ENCODE data around the gene FAM120B. TPM values are rescaled to one million over a fixed set of nuclear protein-coding genes. Genes with fewer than 3 reads are reported as not detected.
"Not testable (repeated sequence)": the region's sequence is repeated elsewhere in the genome, so short reads cannot be mapped to it uniquely, and the experiment has no call there.

FAM120B gene
- total RNA-seq, 1 donor: 20.4 TPM

- no peak for TF ChIP-seq CTCF (IDR thresholded peaks at IDR 0.05; ENCODE audit: insufficient read depth, low read length)
- DNase-seq (ENCODE audit: low read depth): no peak
- no peak overlapping the region for H3K4me3 ChIP-seq (ENCODE audit: low read depth, low read length)
These were observed 44.0 kb upstream of the FAM120B start for GRCh38 chr6:170262489-170263088.

GRCh38 chr6:170263410-170263809 lies 43.1 kb upstream of the FAM120B start:
- no peak for DNase-seq (ENCODE audit: low read depth)
- H3K4me3 ChIP-seq (ENCODE audit: low read depth, low read length): no peak overlapping the region
- no peak for TF ChIP-seq CTCF (IDR thresholded peaks at IDR 0.05; ENCODE audit: insufficient read depth, low read length)

GRCh38 chr6:170264086-170264485 lies 42.5 kb upstream of the FAM120B start:
- TF ChIP-seq CTCF (IDR thresholded peaks at IDR 0.05; ENCODE audit: insufficient read depth, low read length): no peak
- no peak overlapping the region for H3K4me3 ChIP-seq (ENCODE audit: low read depth, low read length)
- DNase-seq (ENCODE audit: low read depth): no peak

- not testable (repeated sequence) for H3K4me3 ChIP-seq (ENCODE audit: low read depth, low read length); DNase-seq (ENCODE audit: low read depth)
These were observed 41.9 kb upstream of the FAM120B start for GRCh38 chr6:170264644-170265043.

- TF ChIP-seq CTCF (IDR thresholded peaks at IDR 0.05; ENCODE audit: insufficient read depth, low read length): no peak
- H3K4me3 ChIP-seq (ENCODE audit: low read depth, low read length): no peak overlapping the region
- no peak for DNase-seq (ENCODE audit: low read depth)
These were observed 40.9 kb upstream of the FAM120B start for GRCh38 chr6:170265655-170266054.

GRCh38 chr6:170266061-170266825 lies 40.3 kb upstream of the FAM120B start:
- no peak overlapping the region for H3K4me3 ChIP-seq (ENCODE audit: low read depth, low read length)
- TF ChIP-seq CTCF (IDR thresholded peaks at IDR 0.05; ENCODE audit: insufficient read depth, low read length): no peak
- DNase-seq (ENCODE audit: low read depth): no peak

- no peak overlapping the region for H3K4me3 ChIP-seq (ENCODE audit: low read depth, low read length)
- TF ChIP-seq CTCF (IDR thresholded peaks at IDR 0.05; ENCODE audit: insufficient read depth, low read length): no peak
- no peak for DNase-seq (ENCODE audit: low read depth)
These were observed 38.9 kb upstream of the FAM120B start for GRCh38 chr6:170267688-170268087.

Measured in fibroblast of the aortic adventitia (primary cell).